IMR-90 (cell line): ENCODE results near the gene MCRIP2. TPM values are rescaled to one million over a fixed set of nuclear protein-coding genes. Genes with fewer than 3 reads are reported as not detected.
"Not testable (repeated sequence)": the region's sequence is repeated elsewhere in the genome, so short reads cannot be mapped to it uniquely, and the experiment has no call there.

ENCODE experiments used
- ATAC-seq: fragments of 200-7000 bp; cut with Tn5 transposase; 2 replicates; pipeline ENCODE4 v1.9.1; 2020; ENCODE audit warnings: low read depth, mild to moderate bottlenecking, moderate library complexity
- BruUV-seq: library from RNA; stranded (reverse); fragments of 400-500 nt; replicated peaks from 2 replicates; lab custom pipeline; 2021; lab: Mats Ljungman, UMichigan
- CTCF ChIA-PET: fragments of 300-600 bp; formaldehyde crosslinking; extraction: SDS; loops from one replicate; lab custom pipeline; 2021; ENCODE audit warnings: antibody characterized with exemption; lab: Yijun Ruan, JAX
- POLR2A ChIA-PET: fragments of 300-600 bp; sonication (Branson Sonifier 250); formaldehyde crosslinking; loops from one replicate; lab custom pipeline; 2022; ENCODE audit warnings: antibody characterized with exemption; ENCODE audit not compliant: unreplicated experiment; lab: Charles Lee
- DNase-seq: peaks from one replicate; pipeline ENCODE4 v3.0.0; 2013
- H2AFZ ChIP-seq: replicated peaks from 2 replicates; pipeline ENCODE3; 2013; ENCODE audit warnings: low read length, mild to moderate bottlenecking; ENCODE audit not compliant: poor library complexity
- H2AK5ac ChIP-seq: 2 replicates; pipeline ENCODE4 v1.6.1; 2013; ENCODE audit warnings: low read depth, low read length, inconsistent platforms
- H2AK9ac ChIP-seq: replicated peaks from 2 replicates; pipeline ENCODE3; 2013; ENCODE audit warnings: mild to moderate bottlenecking, low read depth, low read length, moderate library complexity; ENCODE audit not compliant: poor library complexity
- H2BK120ac ChIP-seq: 2 replicates; pipeline ENCODE4 v1.6.1; 2013; ENCODE audit warnings: low read depth, low read length, inconsistent platforms
- H2BK15ac ChIP-seq: 3 replicates; pipeline ENCODE4 v1.6.1; 2013; ENCODE audit warnings: low read depth, low read length, inconsistent platforms
- H2BK20ac ChIP-seq: 2 replicates; pipeline ENCODE4 v1.6.1; 2013; ENCODE audit warnings: low read depth, mild to moderate bottlenecking, inconsistent platforms, low read length, moderate library complexity
- H2BK5ac ChIP-seq: 2 replicates; pipeline ENCODE4 v1.6.1; 2013; ENCODE audit warnings: mild to moderate bottlenecking, low read depth, low read length, inconsistent platforms; ENCODE audit not compliant: poor library complexity, severe bottlenecking
- H3K14ac ChIP-seq: replicated peaks from 2 replicates; pipeline ENCODE4 v1.6.1; 2013; ENCODE audit warnings: low read depth, low read length, inconsistent platforms
- H3K18ac ChIP-seq: 2 replicates; pipeline ENCODE4 v1.6.1; 2013; ENCODE audit warnings: low read depth, low read length, control low read depth
- H3K23ac ChIP-seq: 2 replicates; pipeline ENCODE4 v1.6.1; 2013; ENCODE audit warnings: low read depth, low read length, inconsistent platforms
- H3K27ac ChIP-seq: 2 replicates; pipeline ENCODE4 v1.5.1; 2013; ENCODE audit warnings: mild to moderate bottlenecking, control low read depth, low read length; ENCODE audit not compliant: insufficient read depth
- H3K27me3 ChIP-seq: 2 replicates; pipeline ENCODE4 v1.6.1; 2013; ENCODE audit warnings: low read length; ENCODE audit not compliant: control insufficient read depth, insufficient read depth
- H3K36me3 ChIP-seq: 2 replicates; pipeline ENCODE4 v1.6.1; 2013; ENCODE audit warnings: low read length, mixed read lengths; ENCODE audit not compliant: control insufficient read depth, insufficient read depth
- H3K4ac ChIP-seq: 2 replicates; pipeline ENCODE4 v1.6.1; 2013; ENCODE audit warnings: low read depth, low read length, inconsistent platforms
- H3K4me1 ChIP-seq: 2 replicates; pipeline ENCODE4 v1.6.1; 2013; ENCODE audit warnings: low read length, mixed read lengths; ENCODE audit not compliant: control insufficient read depth, insufficient read depth
- H3K4me2 ChIP-seq: 2 replicates; pipeline ENCODE4 v1.6.1; 2013; ENCODE audit warnings: low read depth, mild to moderate bottlenecking, control low read depth, low read length, moderate library complexity
- H3K4me3 ChIP-seq: 2 replicates; pipeline ENCODE4 v1.5.1; 2013; ENCODE audit warnings: low read depth, mild to moderate bottlenecking, control low read depth, low read length, moderate library complexity; ENCODE audit not compliant: insufficient read depth
- H3K56ac ChIP-seq: 2 replicates; pipeline ENCODE4 v1.6.1; 2013; ENCODE audit warnings: low read length, inconsistent platforms; ENCODE audit not compliant: insufficient read depth; ENCODE audit errors: extremely low read depth
- H3K79me1 ChIP-seq, 2 experiments: 2 replicates each; pipeline ENCODE4 v1.6.1; 2013; ENCODE audit warnings: low read length in 2 of 2, inconsistent platforms in 1 of 2, low read depth in 1 of 2
- H3K9ac ChIP-seq: 2 replicates; pipeline ENCODE4 v1.6.1; 2013; ENCODE audit warnings: low read depth, low read length, control low read depth
- H3K9me1 ChIP-seq: 2 replicates; pipeline ENCODE4 v1.6.1; 2013; ENCODE audit warnings: low read length, inconsistent platforms; ENCODE audit not compliant: insufficient read depth
- H3K9me3 ChIP-seq: 2 replicates; pipeline ENCODE4 v1.6.1; 2013; ENCODE audit warnings: low read length; ENCODE audit not compliant: control insufficient read depth, insufficient read depth
- H4K20me1 ChIP-seq: 2 replicates; pipeline ENCODE4 v1.6.1; 2013; ENCODE audit warnings: low read length, inconsistent platforms; ENCODE audit not compliant: insufficient read depth
- H4K5ac ChIP-seq: 2 replicates; pipeline ENCODE4 v1.6.1; 2013; ENCODE audit warnings: mild to moderate bottlenecking, low read depth, low read length, control low read depth
- H4K8ac ChIP-seq, 2 experiments: 2 replicates each; pipeline ENCODE4 v1.6.1; 2013; ENCODE audit warnings: low read depth in 2 of 2, low read length in 2 of 2, control low read depth in 1 of 2, inconsistent platforms in 1 of 2
- H4K91ac ChIP-seq: 2 replicates; pipeline ENCODE4 v1.6.1; 2013; ENCODE audit warnings: low read depth, low read length, inconsistent platforms; ENCODE audit not compliant: insufficient read depth
- CHD1 ChIP-seq: IDR thresholded peaks from 2 replicates; pipeline ENCODE4 v1.6.1; 2012; ENCODE audit warnings: low read depth, low read length, improper control_type of control experiment
- NFE2L2 ChIP-seq: fragments of 150-350 bp; IDR thresholded peaks from 2 replicates; pipeline ENCODE4 v1.6.1; 2016; ENCODE audit warnings: low read depth, mild to moderate bottlenecking, low read length
- SMC3 ChIP-seq: fragments of 150-350 bp; IDR thresholded peaks from 2 replicates; pipeline ENCODE4 v1.6.1; 2016; ENCODE audit warnings: low read depth, mild to moderate bottlenecking, antibody characterized with exemption, low read length, moderate library complexity
- WGBS, 2 experiments: methylation state at CpG; one replicate each; pipeline versions ENCODE4 v1.1.5 to v1.1.7; 2013; ENCODE audit warnings: missing lambda C conversion rate in 2 of 2; ENCODE audit not compliant: insufficient read length in 1 of 2; ENCODE audit errors: extremely low coverage in 2 of 2; 5-methylcytosine and 5-hydroxymethylcytosine counted together
- dilution Hi-C: fragments of 300-500 bp; cut with HindIII; formaldehyde crosslinking; loops from one replicate; pipeline ENCODE4 v1.14.3; 2018; ENCODE audit warnings: low sequenced_read_pairs; ENCODE audit not compliant: unreplicated experiment
- in situ Hi-C: fragments of 300-500 bp; cut with MboI; formaldehyde crosslinking; loops from 3 replicates; pipeline ENCODE4 v1.14.3; 2019; ENCODE audit warnings: low sequenced_read_pairs, inconsistent platforms, mixed read lengths
- intact Hi-C: fragments of 100-400 bp; cut with micrococcal nuclease; formaldehyde crosslinking; loops from 2 replicates; pipeline ENCODE4 v1.10.0; 2022
- polyA plus RNA-seq, 3 experiments: library from polyadenylated mRNA; depleted of rRNA; stranded (reverse); fragments of >200 nt; gene quantifications; 2 replicates each; pipeline ENCODE4 v1.2.3, GENCODE V29; 2012; ENCODE audit warnings: low replicate concordance in 1 of 3
- total RNA-seq: library from RNA; depleted of rRNA; stranded (reverse); fragments of >200 nt; gene quantifications from 2 replicates; pipeline ENCODE4 v1.2.3, GENCODE V29; 2012

The MCRIP2 gene
- total and polyA plus RNA-seq, 2 of the 4 experiments (the other 2 are of a cell fraction) = 6.3 to 19.6 TPM

GRCh38 chr16:596736-597060, 44.9 kb upstream of the MCRIP2 start (continued):
- TF ChIP-seq NFE2L2 = no peak
- no peak for TF ChIP-seq CHD1
- no peak for TF ChIP-seq SMC3

GRCh38 chr16:597655-598054, 44.0 kb upstream of the MCRIP2 start:
- POLR2A ChIA-PET, intact Hi-C loops, H4K8ac ChIP-seq, CTCF ChIA-PET, H3K27ac ChIP-seq, in situ Hi-C loops, H3K4me3 ChIP-seq, ATAC-seq, H2AFZ ChIP-seq, H3K4me1 ChIP-seq, H3K36me3 ChIP-seq, H3K14ac ChIP-seq, H2AK5ac ChIP-seq, dilution Hi-C loops, H3K9ac ChIP-seq, H3K9me3 ChIP-seq, H2BK5ac ChIP-seq, H4K5ac ChIP-seq, H2BK120ac ChIP-seq, H3K23ac ChIP-seq, H3K27me3 ChIP-seq, H3K56ac ChIP-seq, H2BK15ac ChIP-seq, H2AK9ac ChIP-seq, H2BK20ac ChIP-seq, H3K9me1 ChIP-seq, DNase-seq, BruUV-seq, H3K4ac ChIP-seq, H3K18ac ChIP-seq, H4K91ac ChIP-seq, H3K4me2 ChIP-seq: not testable (repeated sequence)
- no CpG with 5 or more reads among the region's 7 CpGs for WGBS, 2 experiments
- Histone ChIP-seq H3K79me1 (peaks cover 21 to 83% of the 10 kb centered on the region in 2 experiments), H4K20me1 (peaks cover 41% of the 10 kb centered on the region)
